ENCODE data around the gene GPSM3. TPM values are rescaled to one million over a fixed set of nuclear protein-coding genes. Genes with fewer than 3 reads are reported as not detected.

Gene GPSM3
- total and polyA plus RNA-seq, 2 donors, result 2.2 to 12.8 TPM

DNA sequence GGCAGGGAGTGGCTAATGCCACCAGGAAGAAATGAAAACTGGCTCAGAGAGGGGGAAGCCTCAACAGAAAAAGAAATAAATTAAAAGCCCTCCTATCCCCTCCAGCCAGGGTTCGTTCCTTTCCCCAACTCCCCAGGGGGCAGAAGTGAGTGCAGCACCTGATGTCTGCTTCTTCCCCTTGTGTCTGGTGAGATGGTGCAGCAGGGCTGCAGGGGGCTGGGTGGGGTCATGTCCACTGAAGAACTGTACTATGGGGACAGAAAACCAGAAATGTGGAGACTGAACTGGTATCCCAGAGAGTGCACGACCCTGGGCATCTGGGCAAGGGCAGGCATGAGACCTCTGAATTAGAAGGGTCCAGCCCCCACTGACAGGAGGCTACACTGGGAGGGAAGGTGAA is 24.1 kb downstream of the GPSM3 start:
- no peaks in the 10 kb centered on the region for H3K4me1 ChIP-seq (ENCODE audit: insufficient read depth)
- DNase-seq (ENCODE audit: extremely low spot score), result no peak
- 63% methylated on average over 2 of the region's 2 CpGs for WGBS
- no peak overlapping the region for H3K27ac ChIP-seq (ENCODE audit: low read depth)
- H3K4me3 ChIP-seq (ENCODE audit: low read depth, low read length), result no peak overlapping the region
- peaks cover 1% of the 10 kb centered on the region for H3K36me3 ChIP-seq (ENCODE audit: insufficient read depth)

DNA sequence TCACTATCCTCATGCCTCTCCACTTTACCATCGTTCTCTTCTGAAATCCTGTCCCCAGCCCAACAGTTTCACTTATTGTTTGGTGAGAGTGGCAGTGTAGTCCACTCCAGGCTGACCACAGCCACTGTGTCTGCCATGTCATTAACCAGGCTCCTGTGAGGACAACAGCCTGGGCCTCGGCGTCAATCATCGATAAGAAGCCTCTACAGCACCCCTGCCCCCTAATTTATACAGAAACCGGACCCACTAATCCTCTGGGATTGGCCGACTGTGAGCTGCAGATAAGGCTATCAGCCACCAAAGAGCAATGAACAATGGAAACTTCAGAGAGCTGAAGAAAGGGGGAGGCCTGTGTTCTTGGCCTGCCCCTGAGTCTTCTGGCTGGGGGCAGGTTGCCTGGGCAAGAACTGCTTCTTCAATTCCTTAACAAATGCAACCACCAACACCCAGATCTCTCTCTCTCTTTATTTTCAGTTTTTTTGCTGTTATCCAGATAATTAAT is 24.6 kb downstream of the GPSM3 start:
- Histone ChIP-seq H3K27ac (ENCODE audit: low read depth) (no peak overlapping the region), H3K36me3 (ENCODE audit: insufficient read depth) (peaks cover 1% of the 10 kb centered on the region), H3K4me3 (ENCODE audit: low read depth, low read length) (no peak overlapping the region), H3K4me1 (ENCODE audit: insufficient read depth) (no peaks in the 10 kb centered on the region)
- DNase-seq (ENCODE audit: extremely low spot score), result no peak
- WGBS, result 42% methylated on average over 6 of the region's 6 CpGs

DNA sequence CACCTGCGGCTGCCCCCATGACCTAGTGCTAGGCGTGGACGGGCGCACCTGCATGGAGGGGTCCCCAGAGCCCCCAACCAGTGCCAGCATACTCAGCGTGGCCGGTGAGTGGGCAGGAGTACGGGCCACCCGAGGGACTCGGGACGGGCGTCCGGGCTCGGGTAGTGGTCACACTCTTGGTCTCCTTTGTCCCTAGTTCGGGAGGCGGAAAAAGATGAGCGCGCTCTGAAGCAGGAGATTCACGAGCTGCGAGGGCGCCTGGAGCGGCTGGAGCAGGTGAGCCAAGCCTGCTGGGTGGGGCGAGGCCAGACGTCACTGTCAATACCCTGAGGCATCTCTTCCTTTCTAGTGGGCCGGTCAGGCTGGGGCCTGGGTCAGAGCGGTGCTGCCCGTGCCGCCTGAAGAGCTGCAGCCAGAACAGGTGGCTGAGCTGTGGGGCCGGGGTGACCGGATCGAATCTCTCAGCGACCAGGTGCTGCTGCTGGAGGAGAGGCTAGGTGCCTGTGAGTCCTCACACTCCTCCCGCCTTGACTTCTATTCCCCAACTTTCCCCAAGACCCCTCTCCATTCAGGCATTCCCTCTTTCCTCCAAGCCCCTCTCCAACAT is 25.2 kb downstream of the GPSM3 start:
- WGBS, result 79% methylated on average over 32 of the region's 32 CpGs

DNA sequence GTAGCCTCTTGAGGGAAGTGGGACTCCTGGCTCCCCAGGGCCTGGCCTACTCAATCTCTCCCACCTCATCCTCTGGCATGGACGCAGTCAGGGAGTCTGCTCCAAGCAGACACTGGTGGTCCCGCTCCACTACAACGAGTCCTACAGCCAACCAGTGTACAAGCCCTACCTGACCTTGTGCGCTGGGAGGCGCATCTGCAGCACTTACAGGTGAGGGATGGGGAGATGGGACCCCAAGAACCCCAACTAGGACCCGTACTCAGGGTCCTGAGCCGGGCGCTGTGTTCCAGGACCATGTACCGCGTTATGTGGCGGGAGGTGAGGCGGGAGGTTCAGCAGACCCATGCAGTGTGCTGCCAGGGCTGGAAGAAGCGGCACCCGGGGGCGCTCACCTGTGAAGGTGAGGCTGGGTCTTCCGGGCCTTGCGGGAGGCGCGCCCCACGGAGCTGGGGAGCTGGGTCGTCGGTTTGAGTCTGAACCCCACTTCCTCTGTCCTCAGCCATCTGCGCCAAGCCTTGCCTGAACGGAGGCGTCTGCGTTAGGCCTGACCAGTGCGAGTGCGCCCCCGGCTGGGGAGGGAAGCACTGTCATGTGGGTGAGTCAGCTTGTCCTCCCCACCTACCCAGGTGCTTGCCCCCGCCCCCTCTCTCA is 25.9 kb downstream of the GPSM3 start:
- no peak for DNase-seq (ENCODE audit: extremely low spot score)
- no peak overlapping the region for H3K4me3 ChIP-seq (ENCODE audit: low read depth, low read length)
- no peak overlapping the region for H3K27ac ChIP-seq (ENCODE audit: low read depth)
- H3K4me1 ChIP-seq (ENCODE audit: insufficient read depth), result no peaks in the 10 kb centered on the region
- WGBS, result 76% methylated on average over 30 of the region's 30 CpGs
- peaks cover 1% of the 10 kb centered on the region for H3K36me3 ChIP-seq (ENCODE audit: insufficient read depth)

More for the DNA sequence above, 25.2 kb downstream of the GPSM3 start:
- DNase-seq (ENCODE audit: extremely low spot score), result no peak
- H3K4me1 ChIP-seq (ENCODE audit: insufficient read depth), result no peaks in the 10 kb centered on the region
- peaks cover 1% of the 10 kb centered on the region for H3K36me3 ChIP-seq (ENCODE audit: insufficient read depth)
- H3K27ac ChIP-seq (ENCODE audit: low read depth), result no peak overlapping the region
- no peak overlapping the region for H3K4me3 ChIP-seq (ENCODE audit: low read depth, low read length)

DNA sequence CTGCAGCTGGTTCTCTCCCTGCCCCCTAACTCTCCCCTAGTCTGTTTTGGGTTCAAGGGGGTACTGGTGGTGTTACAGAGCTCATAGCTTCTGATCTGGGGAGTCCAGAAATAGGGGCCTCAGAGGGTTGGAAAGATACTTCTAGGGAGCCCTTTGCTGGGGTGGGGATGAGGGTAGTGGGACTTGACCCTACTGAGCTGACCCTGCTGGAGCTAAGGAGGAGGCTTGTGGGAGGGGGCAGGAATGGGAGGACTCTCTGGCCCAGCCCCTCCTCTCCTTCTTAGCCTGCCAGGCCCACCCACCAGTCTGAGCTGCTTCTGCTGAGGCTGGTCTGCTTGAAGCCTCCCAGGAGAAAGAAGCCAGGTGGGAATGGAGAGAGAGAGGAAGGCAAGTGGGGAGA is 28.1 kb downstream of the GPSM3 start, which contains the start of gene EGFL8:
Gene EGFL8 (plus strand): TSS at position 301 of the 400 bp plus-strand sequence. CDS start 1,571 bp downstream, outside the sequence.
- no peak for DNase-seq (ENCODE audit: extremely low spot score)
- Histone ChIP-seq H3K4me1 (ENCODE audit: insufficient read depth) (no peaks in the 10 kb centered on the region), H3K4me3 (ENCODE audit: low read depth, low read length) (no peak within 1 kb of the TSS), H3K36me3 (ENCODE audit: insufficient read depth) (peaks cover 1% of the 10 kb centered on the region), H3K27ac (ENCODE audit: low read depth) (no peak within 1 kb of the TSS)

DNA sequence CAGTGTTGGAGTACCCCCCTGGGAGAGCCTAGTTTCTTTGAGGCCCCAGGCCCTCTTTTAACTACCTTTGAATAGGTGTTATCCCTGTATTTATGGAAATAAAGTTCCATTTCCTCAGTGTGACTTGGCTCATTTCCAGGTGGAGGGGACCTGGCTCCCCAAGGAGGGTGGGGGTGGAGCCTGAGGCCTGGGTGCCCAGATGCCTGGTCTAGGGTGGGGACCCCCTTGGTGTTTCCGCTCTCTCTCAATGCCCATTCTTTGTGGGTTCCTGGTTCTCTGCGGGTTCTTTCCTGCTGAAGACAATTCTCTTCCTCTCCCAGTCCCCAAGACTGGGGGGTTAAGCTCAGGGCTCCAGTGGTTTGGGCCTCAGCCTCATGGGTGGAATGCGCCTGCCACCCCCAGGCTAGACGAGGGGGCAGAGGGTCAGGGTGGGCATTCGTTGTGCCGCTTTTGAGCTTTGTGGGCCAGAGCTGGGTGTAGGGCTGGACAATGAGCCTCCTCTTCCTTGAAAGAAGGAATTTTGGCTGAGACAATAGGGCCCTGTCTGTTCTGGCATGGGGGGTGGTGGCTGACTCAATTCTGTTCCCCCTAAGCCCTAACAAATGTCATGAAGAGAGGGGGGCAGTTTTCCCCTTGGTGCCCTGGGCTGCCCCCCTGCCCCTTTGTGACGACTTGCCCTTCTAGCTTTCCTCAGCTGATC is 28.7 kb downstream of the GPSM3 start:
- no peak overlapping the region for H3K27ac ChIP-seq (ENCODE audit: low read depth)
- 83% methylated on average over 7 of the region's 7 CpGs for WGBS
- H3K4me3 ChIP-seq (ENCODE audit: low read depth, low read length), result no peak overlapping the region
- H3K36me3 ChIP-seq (ENCODE audit: insufficient read depth), result peaks cover 1% of the 10 kb centered on the region
- H3K4me1 ChIP-seq (ENCODE audit: insufficient read depth), result no peaks in the 10 kb centered on the region
- DNase-seq (ENCODE audit: extremely low spot score), result no peak

DNA sequence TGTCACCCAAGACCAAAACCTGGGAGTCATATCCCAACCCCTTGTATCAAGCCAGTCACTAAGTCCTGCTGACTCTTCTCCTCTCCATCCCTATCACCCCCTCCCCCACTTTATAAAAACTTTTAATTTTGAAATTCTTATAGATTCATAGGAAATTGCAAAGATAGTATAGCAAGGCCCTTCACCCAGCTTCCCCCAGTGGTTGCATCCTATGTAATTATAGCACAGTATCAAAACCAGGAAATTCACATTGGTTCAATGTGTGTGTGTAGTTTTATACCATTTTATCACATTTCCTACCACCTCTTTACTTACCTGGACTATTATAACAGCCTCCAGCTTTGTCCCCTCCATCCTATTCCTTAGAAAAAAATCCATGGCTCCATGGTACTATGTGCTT is 34.4 kb downstream of the GPSM3 start:
- no peak overlapping the region for H3K4me3 ChIP-seq (ENCODE audit: low read depth, low read length)
- no peaks in the 10 kb centered on the region for H3K4me1 ChIP-seq (ENCODE audit: insufficient read depth)
- no peak overlapping the region for H3K27ac ChIP-seq (ENCODE audit: low read depth)
- DNase-seq (ENCODE audit: extremely low spot score), result no peak
- H3K36me3 ChIP-seq (ENCODE audit: insufficient read depth), result no peaks in the 10 kb centered on the region

DNA sequence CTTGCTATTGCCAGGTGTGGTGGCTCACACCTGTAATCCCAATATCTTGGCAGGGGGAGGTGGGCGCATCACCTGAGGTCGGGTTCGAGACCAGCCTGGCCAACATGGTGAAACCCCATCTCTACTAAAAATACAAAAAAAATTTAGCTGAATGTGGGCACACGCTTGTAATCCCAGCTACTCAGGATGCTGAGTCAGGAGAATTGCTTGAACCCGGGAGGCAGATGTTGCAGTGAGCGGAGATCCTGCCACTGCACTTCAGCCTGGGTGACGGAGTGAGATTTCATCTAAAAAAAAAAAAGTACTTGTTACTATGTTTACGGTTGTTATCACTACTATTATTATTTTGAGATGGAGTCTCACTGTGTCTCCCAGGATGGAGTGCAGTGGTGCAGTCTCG is 35.6 kb downstream of the GPSM3 start:
- Histone ChIP-seq H3K36me3 (ENCODE audit: insufficient read depth) (no peaks in the 10 kb centered on the region), H3K4me3 (ENCODE audit: low read depth, low read length) (no peak overlapping the region), H3K27ac (ENCODE audit: low read depth) (no peak overlapping the region), H3K4me1 (ENCODE audit: insufficient read depth) (no peaks in the 10 kb centered on the region)
- DNase-seq (ENCODE audit: extremely low spot score), result no peak
- WGBS, result 91% methylated on average over 9 of the region's 9 CpGs

DNA sequence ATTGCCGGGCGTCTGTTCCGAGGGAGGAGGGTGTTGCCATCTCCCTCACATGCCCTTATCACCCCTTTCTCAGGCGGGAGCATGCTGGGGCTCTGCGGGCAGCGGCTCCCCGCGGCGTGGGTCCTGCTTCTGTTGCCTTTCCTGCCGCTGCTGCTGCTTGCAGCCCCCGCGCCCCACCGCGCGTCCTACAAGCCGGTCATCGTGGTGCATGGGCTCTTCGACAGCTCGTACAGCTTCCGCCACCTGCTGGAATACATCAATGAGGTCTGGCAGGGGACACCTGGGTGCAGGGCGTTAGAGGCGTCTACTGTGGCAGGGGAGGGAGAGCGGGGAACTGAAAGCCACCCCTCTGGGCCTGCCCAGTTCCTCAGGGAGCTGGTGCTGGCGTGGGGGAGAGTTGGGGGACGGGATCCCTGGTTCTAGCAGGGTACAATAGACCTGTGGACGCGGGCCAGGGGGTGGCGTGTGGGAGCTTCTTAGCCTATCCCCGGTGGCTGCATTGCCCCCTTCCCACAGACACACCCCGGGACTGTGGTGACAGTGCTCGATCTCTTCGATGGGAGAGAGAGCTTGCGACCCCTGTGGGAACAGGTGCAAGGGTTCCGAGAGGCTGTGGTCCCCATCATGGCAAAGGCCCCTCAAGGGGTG is 37.8 kb downstream of the GPSM3 start:
- Histone ChIP-seq H3K27ac (ENCODE audit: low read depth) (peak overlapping the region; percentile 66), H3K36me3 (ENCODE audit: insufficient read depth) (no peaks in the 10 kb centered on the region), H3K4me3 (ENCODE audit: low read depth, low read length) (peak overlapping the region; percentile 65), H3K4me1 (ENCODE audit: insufficient read depth) (no peaks in the 10 kb centered on the region)
- WGBS, result 4% methylated on average over 34 of the region's 34 CpGs
- DNase-seq (ENCODE audit: extremely low spot score), result no peak

DNA sequence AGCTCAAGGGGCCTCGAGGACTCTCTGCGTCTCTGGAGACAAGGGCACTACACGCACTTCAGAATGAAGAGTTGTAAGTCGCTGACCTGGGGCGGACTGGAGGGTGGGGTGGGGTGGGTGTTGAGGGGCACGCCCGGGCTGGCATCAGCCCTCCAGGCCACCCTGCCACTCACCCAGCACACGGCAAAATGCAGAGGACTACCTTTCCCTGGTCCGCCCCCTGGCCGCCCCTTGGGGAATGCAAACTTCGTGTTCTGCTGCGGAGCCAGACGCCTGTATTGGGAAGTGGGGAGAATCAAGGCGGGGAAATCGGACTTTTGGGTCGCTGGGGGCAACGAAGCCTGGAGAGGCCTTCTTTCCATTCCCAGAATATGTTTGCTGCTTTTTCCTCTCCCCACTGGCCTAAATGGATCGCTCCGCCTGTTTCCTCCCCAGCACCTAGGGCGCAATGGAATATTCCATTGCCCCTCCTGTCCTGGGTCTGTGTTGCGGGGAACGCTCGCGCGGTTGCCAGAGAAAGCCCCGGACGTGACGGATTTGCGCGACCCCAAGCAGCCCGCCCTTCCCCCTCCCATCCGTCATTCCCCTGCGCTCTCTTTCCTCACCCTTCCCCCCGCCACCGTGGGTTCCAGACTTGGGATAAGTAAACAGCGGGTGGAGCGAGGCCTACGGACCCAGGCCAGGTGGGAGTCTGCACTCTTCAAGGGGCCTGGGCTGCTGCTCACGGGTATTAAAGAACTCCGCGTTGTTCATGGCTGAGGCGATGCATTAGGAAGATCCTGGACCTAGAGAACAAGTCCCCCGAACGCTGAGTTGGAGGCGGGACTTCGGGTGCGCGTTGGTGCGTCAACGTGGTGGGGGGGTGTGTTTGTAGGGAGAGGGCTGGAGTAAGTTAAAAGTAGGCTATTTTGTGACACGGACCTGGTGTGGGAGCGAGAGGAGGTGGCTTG is 38.6 kb downstream of the GPSM3 start, which contains the start of gene PPT2:
Gene PPT2 (plus strand): TSS at position 578 of the 950 bp plus-strand sequence. CDS start 454 bp downstream, outside the sequence.
- WGBS, result under 1% methylated on average over 52 of the region's 52 CpGs

DNA sequence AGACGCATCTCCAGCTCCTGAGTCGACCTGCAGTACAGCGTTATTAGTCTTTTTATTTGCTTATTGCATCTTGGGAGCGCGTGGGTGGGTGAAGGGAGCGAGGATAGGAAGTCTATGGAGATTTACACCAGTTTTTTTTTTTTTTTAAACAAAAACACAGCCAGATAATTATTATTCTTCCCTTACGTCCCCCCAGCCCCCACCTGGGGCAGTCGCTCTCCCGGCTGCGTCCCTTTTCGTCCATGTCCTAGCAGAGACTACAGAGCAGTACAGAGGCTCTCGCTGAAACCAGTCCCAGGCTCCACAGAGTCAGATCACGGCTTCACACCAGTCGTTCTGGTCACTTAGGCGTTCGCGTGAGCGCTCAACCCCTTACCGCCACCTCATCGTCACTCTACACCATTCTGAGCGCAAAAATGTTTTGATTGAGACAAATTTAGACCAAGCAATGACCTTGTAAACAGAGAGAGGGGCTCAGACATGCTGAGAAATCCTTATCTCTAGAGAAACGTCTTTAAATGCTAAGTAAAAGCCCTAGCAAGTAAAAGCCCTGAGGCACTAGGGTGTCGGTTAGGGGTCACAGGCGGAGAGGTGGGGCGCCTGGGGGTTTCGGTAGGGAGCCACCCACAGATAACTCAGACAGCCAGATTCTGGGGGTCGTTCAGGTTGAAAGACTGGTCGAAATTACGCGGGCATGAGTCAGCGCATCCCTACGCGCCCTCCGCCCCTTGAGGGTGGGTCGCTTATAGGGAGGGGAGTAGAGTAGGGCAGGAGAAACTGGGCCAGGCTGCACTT is 39.5 kb downstream of the GPSM3 start:
- no peaks in the 10 kb centered on the region for H3K4me1 ChIP-seq (ENCODE audit: insufficient read depth)
- H3K4me3 ChIP-seq (ENCODE audit: low read depth, low read length), result peak overlapping the region; percentile 65
- H3K27ac ChIP-seq (ENCODE audit: low read depth), result peak overlapping the region; percentile 76
- H3K36me3 ChIP-seq (ENCODE audit: insufficient read depth), result no peaks in the 10 kb centered on the region
- DNase-seq (ENCODE audit: extremely low spot score), result no peak
- 20% methylated on average over 35 of the region's 35 CpGs for WGBS

More for the DNA sequence above, 38.6 kb downstream of the GPSM3 start, which contains the start of gene PPT2:
- Histone ChIP-seq H3K4me1 (ENCODE audit: insufficient read depth) (no peaks in the 10 kb centered on the region), H3K27ac (ENCODE audit: low read depth) (peak within 1 kb of the TSS; percentile 76), H3K36me3 (ENCODE audit: insufficient read depth) (no peaks in the 10 kb centered on the region), H3K4me3 (ENCODE audit: low read depth, low read length) (peak within 1 kb of the TSS; percentile 65)
- DNase-seq (ENCODE audit: extremely low spot score), result peak; percentile 89

All from urinary bladder (tissue), 4 donors.